DOHH2 (cell line): ENCODE measurements around the gene PRSS38.

Source experiments
- H3F3A ChIP-seq: fragments of 200-600 bp; sonication (generic), shearing (Covaris generic); 2 replicates; pipeline ENCODE4 v1.6.0; 2016; ENCODE audit warnings: antibody characterized with exemption, mild to moderate bottlenecking; ENCODE audit not compliant: control insufficient read depth, insufficient read depth
- H3K27ac ChIP-seq: fragments of 200-600 bp; sonication (generic); 2 replicates; pipeline ENCODE4 v1.5.1; 2014; ENCODE audit warnings: low read depth, mild to moderate bottlenecking, low read length, moderate library complexity
- H3K27me3 ChIP-seq: fragments of 200-600 bp; sonication (generic); 2 replicates; pipeline ENCODE4 v1.6.1; 2014; ENCODE audit warnings: mild to moderate bottlenecking, low read length, mixed read lengths; ENCODE audit not compliant: control insufficient read depth
- H3K36me3 ChIP-seq: fragments of 200-600 bp; sonication (generic); 2 replicates; pipeline ENCODE4 v1.6.1; 2014; ENCODE audit warnings: mild to moderate bottlenecking, low read length, moderate library complexity, mixed read lengths; ENCODE audit not compliant: control insufficient read depth
- H3K4me1 ChIP-seq: fragments of 200-600 bp; sonication (generic); 2 replicates; pipeline ENCODE4 v1.6.1; 2014; ENCODE audit warnings: mild to moderate bottlenecking, low read length, mixed read lengths; ENCODE audit not compliant: control insufficient read depth
- H3K4me2 ChIP-seq: fragments of 200-600 bp; sonication (generic); 2 replicates; pipeline ENCODE4 v1.6.0; 2014; ENCODE audit warnings: mild to moderate bottlenecking, low read length, moderate library complexity
- H3K4me3 ChIP-seq: fragments of 200-600 bp; sonication (generic); 2 replicates; pipeline ENCODE4 v1.5.1; 2014; ENCODE audit warnings: mild to moderate bottlenecking, low read length, mixed read lengths
- H3K79me2 ChIP-seq: fragments of 200-600 bp; sonication (generic); 2 replicates; pipeline ENCODE4 v1.6.1; 2014; ENCODE audit warnings: mild to moderate bottlenecking, low read length, mixed read lengths; ENCODE audit not compliant: control insufficient read depth
- H3K9me2 ChIP-seq: fragments of 200-600 bp; sonication (generic); replicated peaks from 2 replicates; pipeline ENCODE4 v1.6.1; 2014; ENCODE audit warnings: mild to moderate bottlenecking, low read length, mixed read lengths; ENCODE audit not compliant: control insufficient read depth
- H3K9me3 ChIP-seq: fragments of 200-600 bp; sonication (generic); 2 replicates; pipeline ENCODE4 v1.6.1; 2014; ENCODE audit warnings: antibody characterized with exemption, low read length, mixed read lengths; ENCODE audit not compliant: control insufficient read depth, insufficient read depth
- H4K20me1 ChIP-seq: fragments of 200-600 bp; sonication (generic); 2 replicates; pipeline ENCODE4 v1.6.0; 2014; ENCODE audit warnings: low read depth, mild to moderate bottlenecking, antibody characterized with exemption, low read length, moderate library complexity; ENCODE audit not compliant: control insufficient read depth, insufficient read depth
- CTCF ChIP-seq: fragments of 200-600 bp; sonication (generic); IDR thresholded peaks from one replicate; pipeline ENCODE4 v1.5.1; 2014; ENCODE audit warnings: antibody characterized with exemption, mild to moderate bottlenecking, low read depth, low read length; ENCODE audit not compliant: poor library complexity, severe bottlenecking
- EZH2phosphoT487 ChIP-seq: fragments of 200-600 bp; sonication (generic); IDR thresholded peaks from 2 replicates; pipeline ENCODE4 v1.6.1; 2017; ENCODE audit warnings: borderline replicate concordance, mild to moderate bottlenecking, antibody characterized with exemption, low read length, moderate library complexity, mixed read lengths

Gene PRSS38

GRCh38 chr1:227890451-227891222 is 75.2 kb downstream of the PRSS38 start:
- TF ChIP-seq CTCF (no peak), EZH2phosphoT487 (no peak)
- Histone ChIP-seq H3K4me3 (no peak overlapping the region), H3K79me2 (no peaks in the 10 kb centered on the region), H3K9me2 (no peaks in the 10 kb centered on the region), H3K9me3 (no peaks in the 10 kb centered on the region), H3K27me3 (no peaks in the 10 kb centered on the region), H3K4me1 (no peaks in the 10 kb centered on the region), H3K36me3 (no peaks in the 10 kb centered on the region), H4K20me1 (no peaks in the 10 kb centered on the region), H3K27ac (no peak overlapping the region), H3F3A (no peaks in the 10 kb centered on the region), H3K4me2 (no peak overlapping the region)

- Histone ChIP-seq H3K4me3 (no peak overlapping the region), H3K36me3 (no peaks in the 10 kb centered on the region), H3K4me1 (no peaks in the 10 kb centered on the region), H3K27me3 (no peaks in the 10 kb centered on the region), H3K4me2 (no peak overlapping the region), H4K20me1 (no peaks in the 10 kb centered on the region), H3K79me2 (no peaks in the 10 kb centered on the region), H3K9me2 (no peaks in the 10 kb centered on the region), H3F3A (no peaks in the 10 kb centered on the region), H3K9me3 (no peaks in the 10 kb centered on the region), H3K27ac (no peak overlapping the region)
- TF ChIP-seq EZH2phosphoT487 (no peak), CTCF (no peak)
Measured at GRCh38 chr1:227891223-227891954, 75.9 kb downstream of the PRSS38 start.

- Histone ChIP-seq H3K4me3 (no peak overlapping the region), H3K9me2 (no peaks in the 10 kb centered on the region), H3K27me3 (no peaks in the 10 kb centered on the region), H3K27ac (no peak overlapping the region), H3K4me1 (no peaks in the 10 kb centered on the region), H3F3A (no peaks in the 10 kb centered on the region), H3K9me3 (no peaks in the 10 kb centered on the region), H4K20me1 (no peaks in the 10 kb centered on the region), H3K4me2 (no peak overlapping the region), H3K79me2 (no peaks in the 10 kb centered on the region), H3K36me3 (no peaks in the 10 kb centered on the region)
- TF ChIP-seq CTCF = no peak
- TF ChIP-seq EZH2phosphoT487 = no peak
Measured at GRCh38 chr1:227891955-227892488, 76.5 kb downstream of the PRSS38 start.
